Mesothelial cell of epicardium (in vitro differentiated cells): Measurements from ENCODE around the gene IL16. TPM values are rescaled to one million over a fixed set of nuclear protein-coding genes. Genes with fewer than 3 reads are reported as not detected.
A peak's percentile ranks its signal among the peaks of the same experiment; 100 is the strongest.

Experiments
- DNase-seq, 2 experiments: peaks; one replicate each; pipeline ENCODE4 v3.0.0; 2021; ENCODE audit warnings: low spot score in 2 of 2; ENCODE audit not compliant: unreplicated experiment in 2 of 2
- H3K27ac Mint-ChIP-seq: 2 replicates; pipeline ENCODE4 v1.8.0; 2021; ENCODE audit warnings: mixed read lengths
- H3K27me3 Mint-ChIP-seq: 2 replicates; pipeline ENCODE4 v1.8.0; 2021; ENCODE audit warnings: low read depth, mixed read lengths
- H3K36me3 Mint-ChIP-seq: 2 replicates; pipeline ENCODE4 v1.8.0; 2021; ENCODE audit warnings: mixed read lengths
- H3K4me1 Mint-ChIP-seq: 2 replicates; pipeline ENCODE4 v1.8.0; 2021; ENCODE audit warnings: mixed read lengths
- H3K4me3 Mint-ChIP-seq: 2 replicates; pipeline ENCODE4 v1.8.0; 2021; ENCODE audit warnings: mild to moderate bottlenecking, moderate library complexity, mixed read lengths
- H3K9me3 Mint-ChIP-seq: 2 replicates; pipeline ENCODE4 v1.8.0; 2021; ENCODE audit warnings: mixed read lengths
- CTCF ChIP-seq: fragments of 200-600 bp; sonication (generic); IDR thresholded peaks from one replicate; pipeline ENCODE4 v1.5.0; 2021; ENCODE audit warnings: antibody characterized with exemption; ENCODE audit not compliant: unreplicated experiment
- total RNA-seq: library from RNA; stranded (reverse); gene quantifications from 3 replicates; pipeline ENCODE4 v1.2.1, GENCODE V29; 2021

The IL16 gene
- total RNA-seq, 1 donor from 2014 or later, result 0.27 TPM

DNA sequence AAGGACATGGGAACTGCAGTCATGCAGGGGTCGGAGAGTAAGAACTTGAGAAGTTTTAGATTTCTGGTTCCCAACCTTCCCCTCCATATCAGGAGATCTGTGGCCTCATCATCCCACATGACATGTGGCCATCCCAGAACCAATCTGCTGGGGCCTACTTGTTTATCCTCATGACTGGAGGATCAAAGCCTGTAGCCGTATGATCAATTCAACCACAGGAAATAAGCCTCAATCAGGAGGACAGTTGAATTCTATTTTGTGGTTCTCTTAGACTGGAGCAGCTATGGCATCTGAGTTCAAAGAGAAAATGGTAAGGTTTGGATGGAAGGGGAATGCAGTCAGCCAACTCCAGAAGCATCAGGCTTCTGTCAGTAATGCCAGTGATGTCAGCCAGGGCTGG, 57.2 kb downstream of the IL16 start:
- H3K27me3 Mint-ChIP-seq, result peaks cover 24% of the 10 kb centered on the region
- H3K36me3 Mint-ChIP-seq, result no peaks in the 10 kb centered on the region
- no peak overlapping the region for H3K27ac Mint-ChIP-seq
- TF ChIP-seq CTCF, result no peak
- no peaks in the 10 kb centered on the region for H3K4me1 Mint-ChIP-seq
- H3K4me3 Mint-ChIP-seq, result no peak overlapping the region
- DNase-seq, result no peak
- H3K9me3 Mint-ChIP-seq, result peaks cover 20% of the 10 kb centered on the region

DNA sequence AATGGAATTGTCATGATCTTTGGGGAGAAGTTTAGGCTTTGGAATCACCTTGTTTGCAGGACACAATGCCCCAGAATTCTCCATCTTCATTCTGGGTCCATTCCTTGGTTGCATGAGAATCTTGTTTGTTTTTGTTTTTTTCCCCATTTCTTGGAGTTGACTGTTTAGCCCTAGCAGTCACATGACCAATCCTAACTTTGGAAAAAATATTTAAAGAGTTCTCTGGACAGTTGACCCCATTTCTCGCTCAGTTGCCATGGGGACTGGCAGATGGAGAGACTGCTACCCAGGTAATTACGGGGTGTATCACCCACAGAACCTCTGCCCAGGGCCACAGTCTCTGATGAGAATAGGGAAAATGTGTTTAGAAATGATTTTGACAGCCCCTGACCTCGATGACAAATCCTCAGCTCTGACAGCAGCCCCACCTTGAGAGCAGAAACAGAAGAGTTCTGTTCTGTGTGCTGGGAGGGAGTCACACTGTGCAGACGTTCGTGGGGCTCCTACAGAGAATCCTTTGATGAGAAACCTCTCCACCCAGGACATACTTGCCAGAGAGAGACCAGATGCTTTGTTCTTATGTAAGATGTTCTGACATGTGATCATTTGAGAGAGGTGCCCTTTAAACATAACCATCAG, 57.7 kb downstream of the IL16 start:
- TF ChIP-seq CTCF, result no peak
- no peaks in the 10 kb centered on the region for H3K4me1 Mint-ChIP-seq
- H3K27ac Mint-ChIP-seq, result no peak overlapping the region
- no peaks in the 10 kb centered on the region for H3K36me3 Mint-ChIP-seq
- DNase-seq, result no peak
- H3K4me3 Mint-ChIP-seq, result no peak overlapping the region
- peaks cover 26% of the 10 kb centered on the region for H3K27me3 Mint-ChIP-seq
- H3K9me3 Mint-ChIP-seq, result peaks cover 17% of the 10 kb centered on the region

DNA sequence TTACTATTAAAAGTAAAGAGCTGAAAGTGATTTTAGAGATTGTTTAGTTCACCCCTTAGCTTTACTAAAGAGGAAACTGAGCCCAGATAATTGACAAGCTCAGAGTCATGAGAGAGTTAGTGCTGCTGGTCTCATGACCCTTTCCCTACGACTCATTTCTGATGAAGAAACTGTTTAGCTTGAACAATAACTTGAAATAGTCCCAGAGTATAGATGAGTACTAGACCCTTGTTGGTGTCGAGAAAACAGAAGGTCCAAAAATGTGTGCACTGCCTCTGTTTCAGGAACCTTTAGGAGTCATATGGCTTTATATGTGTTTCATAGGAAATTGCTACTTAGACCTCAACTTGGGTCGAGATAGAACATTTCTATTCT, 58.2 kb downstream of the IL16 start:
- DNase-seq, result no peak
- no peak overlapping the region for H3K4me3 Mint-ChIP-seq

GRCh38 chr15:81255315-81255957, 58.8 kb downstream of the IL16 start:
- Mint-ChIP-seq H3K27ac (no peak overlapping the region), H3K27me3 (peaks cover 32% of the 10 kb centered on the region), H3K9me3 (peaks cover 8% of the 10 kb centered on the region), H3K4me3 (no peak overlapping the region), H3K4me1 (no peaks in the 10 kb centered on the region), H3K36me3 (no peaks in the 10 kb centered on the region)
- TF ChIP-seq CTCF, result no peak
- no peak for DNase-seq

More for the DNA sequence above, 58.2 kb downstream of the IL16 start:
- Mint-ChIP-seq H3K4me1 (no peaks in the 10 kb centered on the region), H3K27ac (no peak overlapping the region), H3K9me3 (peaks cover 13% of the 10 kb centered on the region), H3K36me3 (no peaks in the 10 kb centered on the region), H3K27me3 (peaks cover 29% of the 10 kb centered on the region)
- no peak for TF ChIP-seq CTCF

DNA sequence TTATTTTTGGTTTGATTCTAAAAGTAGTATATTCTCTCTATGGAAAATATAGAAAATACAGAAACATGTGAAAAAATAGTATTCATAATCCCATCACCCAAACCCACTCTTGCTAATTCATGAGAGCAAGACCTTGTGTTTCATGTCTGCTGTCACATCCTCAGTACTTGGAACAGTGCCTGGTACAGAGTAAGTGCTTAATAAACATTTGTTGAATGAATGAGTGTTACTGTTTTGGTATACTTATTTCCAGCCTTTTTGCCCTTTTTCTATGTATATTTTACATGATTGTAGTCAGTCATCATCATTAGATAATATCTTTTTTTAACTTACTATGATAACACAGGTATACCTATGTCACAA, 59.3 kb downstream of the IL16 start:
- Mint-ChIP-seq H3K9me3 (peaks cover 5% of the 10 kb centered on the region), H3K27ac (no peak overlapping the region), H3K4me3 (no peak overlapping the region), H3K36me3 (no peaks in the 10 kb centered on the region), H3K4me1 (no peaks in the 10 kb centered on the region), H3K27me3 (peaks cover 32% of the 10 kb centered on the region)
- TF ChIP-seq CTCF, result no peak
- no peak for DNase-seq

DNA sequence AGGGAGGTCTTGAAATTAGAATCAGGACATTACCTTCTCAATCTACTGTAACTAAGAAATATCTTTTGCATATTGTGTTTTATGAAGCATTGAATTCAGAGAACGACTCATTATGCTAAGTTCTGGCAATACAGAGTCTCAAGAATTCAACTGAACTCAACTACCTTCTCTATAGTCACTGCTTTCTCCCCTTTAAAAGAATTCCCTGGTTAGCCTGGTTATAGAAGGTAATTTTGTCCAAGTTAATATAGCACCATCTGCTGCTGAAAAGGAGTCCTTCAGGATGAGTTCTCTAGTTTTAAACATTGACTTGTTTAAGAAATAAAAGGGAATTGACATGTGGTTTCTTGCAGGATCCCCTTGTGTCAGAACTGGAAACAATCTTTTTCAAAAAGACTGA, 60.2 kb downstream of the IL16 start:
- DNase-seq, result no peak
- H3K4me1 Mint-ChIP-seq, result no peaks in the 10 kb centered on the region
- no peaks in the 10 kb centered on the region for H3K36me3 Mint-ChIP-seq
- no peak overlapping the region for H3K4me3 Mint-ChIP-seq
- TF ChIP-seq CTCF, result peak; percentile 25
- no peaks in the 10 kb centered on the region for H3K9me3 Mint-ChIP-seq
- H3K27ac Mint-ChIP-seq, result no peak overlapping the region
- peaks cover 30% of the 10 kb centered on the region for H3K27me3 Mint-ChIP-seq
